Liver (tissue), 9 donors: Measurements from ENCODE around the gene EIF4G3. TPM values are rescaled to one million over a fixed set of nuclear protein-coding genes. Genes with fewer than 3 reads are reported as not detected.
A peak's percentile ranks its signal among the peaks of the same experiment; 100 is the strongest.
"Not testable (repeated sequence)": the region's sequence is repeated elsewhere in the genome, so short reads cannot be mapped to it uniquely, and the experiment has no call there.

Experiments used
- DNase-seq: peaks from one replicate; pipeline ENCODE4 v3.0.0-alpha.2; 2017; ENCODE audit warnings: low spot score
- H3K27ac ChIP-seq, 2 donors: one replicate each; pipeline ENCODE4 v1.7.0; 2013; ENCODE audit warnings: inconsistent platforms in 2 of 2, low read length in 2 of 2, control low read depth in 1 of 2, low read depth in 1 of 2, mild to moderate bottlenecking in 1 of 2
- H3K27me3 ChIP-seq, 4 donors: one replicate each; pipeline versions ENCODE4 v1.6.1 to v1.7.0; 2013; ENCODE audit warnings: low read length in 3 of 4, inconsistent platforms in 1 of 4, mild to moderate bottlenecking in 1 of 4, moderate library complexity in 1 of 4; ENCODE audit not compliant: control insufficient read depth in 4 of 4, insufficient read depth in 4 of 4
- H3K36me3 ChIP-seq, 4 donors: one replicate each; pipeline versions ENCODE4 v1.6.1 to v1.7.0; 2013; ENCODE audit warnings: low read length in 3 of 4, mild to moderate bottlenecking in 3 of 4, low read depth in 1 of 4, moderate library complexity in 1 of 4; ENCODE audit not compliant: control insufficient read depth in 4 of 4, insufficient read depth in 3 of 4
- H3K4me1 ChIP-seq, 4 donors: one replicate each; pipeline versions ENCODE4 v1.6.1 to v1.7.0; 2013; ENCODE audit warnings: low read length in 3 of 4, mild to moderate bottlenecking in 3 of 4, moderate library complexity in 1 of 4; ENCODE audit not compliant: control insufficient read depth in 4 of 4, insufficient read depth in 4 of 4
- H3K4me3 ChIP-seq, 3 donors: one replicate each; pipeline versions ENCODE4 v1.6.1 to v1.7.0; 2013; ENCODE audit warnings: low read length in 3 of 3, control low read depth in 1 of 3, low read depth in 1 of 3, mild to moderate bottlenecking in 1 of 3
- H3K9ac ChIP-seq, 2 donors: one replicate each; pipeline ENCODE4 v1.7.0; 2013; ENCODE audit warnings: low read length in 2 of 2, mild to moderate bottlenecking in 2 of 2, moderate library complexity in 2 of 2, control low read depth in 1 of 2, low read depth in 1 of 2
- H3K9me3 ChIP-seq, 4 donors: one replicate each; pipeline versions ENCODE4 v1.6.1 to v1.7.0; 2013; ENCODE audit warnings: low read length in 3 of 4; ENCODE audit not compliant: control insufficient read depth in 4 of 4
- ATF3 ChIP-seq: IDR thresholded peaks from 2 replicates; pipeline ENCODE4 v1.6.1; 2016; ENCODE audit warnings: antibody characterized with exemption
- CTCF ChIP-seq: fragments of 150-350 bp; IDR thresholded peaks from 2 replicates; pipeline ENCODE4 v1.5.1; 2017; ENCODE audit warnings: improper control_type of control experiment, low read depth, low read length; ENCODE audit not compliant: missing input control
- EGR1 ChIP-seq, 2 donors: IDR thresholded peaks; 2 replicates each; pipeline ENCODE4 v1.6.1; 2016 to 2018; ENCODE audit warnings: antibody characterized with exemption in 2 of 2, low read depth in 2 of 2
- FOXA1 ChIP-seq: IDR thresholded peaks from 2 replicates; pipeline ENCODE4 v1.6.1; 2016; ENCODE audit warnings: antibody characterized with exemption
- FOXA2 ChIP-seq: IDR thresholded peaks from 2 replicates; pipeline ENCODE4 v1.6.1; 2016; ENCODE audit warnings: antibody characterized with exemption
- GABPA ChIP-seq, 2 donors: IDR thresholded peaks in 1 of 2; conservative IDR thresholded peaks in 1 of 2; 2 replicates each; pipeline ENCODE4 v1.6.1; 2016; ENCODE audit warnings: antibody characterized with exemption in 2 of 2, mild to moderate bottlenecking in 1 of 2, moderate library complexity in 1 of 2
- HNF4A ChIP-seq, 2 donors: conservative IDR thresholded peaks; 2 replicates each; pipeline ENCODE4 v1.6.1; 2016; ENCODE audit warnings: antibody characterized with exemption in 2 of 2, mild to moderate bottlenecking in 2 of 2
- JUND ChIP-seq, 2 donors: IDR thresholded peaks; 2 replicates each; pipeline ENCODE4 v1.6.1; 2016; ENCODE audit warnings: antibody characterized with exemption in 2 of 2
- MAX ChIP-seq: IDR thresholded peaks from 2 replicates; pipeline ENCODE4 v1.6.1; 2016; ENCODE audit warnings: antibody characterized with exemption
- NR2F2 ChIP-seq: IDR thresholded peaks from 2 replicates; pipeline ENCODE4 v1.6.1; 2016; ENCODE audit warnings: antibody characterized with exemption
- RAD21 ChIP-seq, 2 donors: IDR thresholded peaks; 2 replicates each; pipeline ENCODE4 v1.6.1; 2016; ENCODE audit warnings: antibody characterized with exemption in 2 of 2, mild to moderate bottlenecking in 2 of 2
- REST ChIP-seq: IDR thresholded peaks from 2 replicates; pipeline ENCODE4 v1.6.1; 2016; ENCODE audit warnings: antibody characterized with exemption, mild to moderate bottlenecking
- RXRA ChIP-seq, 2 donors: IDR thresholded peaks; 2 replicates each; pipeline ENCODE4 v1.6.1; 2017 to 2018; ENCODE audit warnings: antibody characterized with exemption in 2 of 2, mild to moderate bottlenecking in 1 of 2
- TAF1 ChIP-seq: conservative IDR thresholded peaks from 2 replicates; pipeline ENCODE4 v1.6.1; 2016; ENCODE audit warnings: antibody characterized with exemption, mild to moderate bottlenecking
- YY1 ChIP-seq: IDR thresholded peaks from 2 replicates; pipeline ENCODE4 v1.6.1; 2016; ENCODE audit warnings: antibody characterized with exemption, mild to moderate bottlenecking
- ZBTB33 ChIP-seq: IDR thresholded peaks from 2 replicates; pipeline ENCODE4 v1.6.1; 2016; ENCODE audit warnings: antibody characterized with exemption
- WGBS: extraction: QIAGEN DNeasy Blood & Tissue Kit; methylation state at CpG from one replicate; pipeline ENCODE4 v1.1.7; 2013; 5-methylcytosine and 5-hydroxymethylcytosine counted together
- polyA plus RNA-seq, 2 donors: library from polyadenylated mRNA; stranded (reverse) in 1 of 2; unstranded in 1 of 2; fragments of 200-250 nt in 1 of 2; fragments of >200 nt in 1 of 2; fragmentation: Nextera tagmentation in 1 of 2; extraction: Ambion mirVana in 1 of 2; gene quantifications; one replicate each; pipeline versions ENCODE4 v1.2.1 to v1.2.3, GENCODE V29; 2013 to 2015
- total RNA-seq, 2 donors: library from RNA; depleted of rRNA; stranded (reverse); fragments of >200 nt; gene quantifications; one replicate each; pipeline ENCODE4 v1.2.3, GENCODE V29; 2014
- donor health status: healthy.
- donor health status: healthy.
- donor health status: healthy.
- donor health status: healthy.
- donor health status: healthy.

The EIF4G3 gene
- total and polyA plus RNA-seq, 4 donors: 7.6 to 22.8 (median 11.7) TPM

- Histone ChIP-seq H3K9me3 (no peaks in the 10 kb centered on the region), H3K27ac (no peak overlapping the region), H3K4me1 (no peaks in the 10 kb centered on the region), H3K4me3 (no peak overlapping the region), H3K36me3 (peaks cover 6 to 36% (median 15%) of the 10 kb centered on the region in 4 donors), H3K9ac (no peak overlapping the region), H3K27me3 (no peaks in the 10 kb centered on the region)
- WGBS: 86% methylated on average over 19 of the region's 19 CpGs
- peak; percentile 76 for DNase-seq
- peak; percentile 59 to 72 for TF ChIP-seq RAD21 (IDR thresholded peaks at IDR 0.05)
- TF ChIP-seq CTCF: peak; percentile 68
- TF ChIP-seq HNF4A (conservative IDR thresholded peaks at IDR 0.05): no peak
Measured at GRCh38 chr1:21216835-21217811, 40.4 kb upstream of the EIF4G3 start.

- Histone ChIP-seq H3K4me1 (no peaks in the 10 kb centered on the region), H3K9ac (no peak overlapping the region), H3K4me3 (no peak overlapping the region), H3K27me3 (no peaks in the 10 kb centered on the region), H3K9me3 (no peaks in the 10 kb centered on the region), H3K27ac (no peak overlapping the region), H3K36me3 (no peaks in the 10 kb centered on the region)
- 68% methylated on average over 3 of the region's 3 CpGs for WGBS
- DNase-seq: no peak
- TF ChIP-seq FOXA1 (no peak), JUND (IDR thresholded peaks at IDR 0.05) (no peak), HNF4A (conservative IDR thresholded peaks at IDR 0.05) (no peak), TAF1 (no peak), NR2F2 (no peak), RAD21 (IDR thresholded peaks at IDR 0.05) (no peak), RXRA (IDR thresholded peaks at IDR 0.05) (no peak), GABPA (IDR thresholded peaks at IDR 0.05 in 1 of 2, conservative IDR thresholded peaks at IDR 0.05 in 1 of 2) (no peak), YY1 (no peak), FOXA2 (no peak), ATF3 (no peak), MAX (no peak), REST (no peak), ZBTB33 (no peak), EGR1 (IDR thresholded peaks at IDR 0.05; ENCODE audit: low read depth in 2 of 2) (no peak)
Measured at GRCh38 chr1:21212126-21212525, 35.4 kb upstream of the EIF4G3 start.

GRCh38 chr1:21208137-21208700 lies 31.5 kb upstream of the EIF4G3 start:
- not testable (repeated sequence) for H3K27me3 ChIP-seq, H3K9me3 ChIP-seq, H3K36me3 ChIP-seq, H3K27ac ChIP-seq, H3K4me1 ChIP-seq, DNase-seq, H3K4me3 ChIP-seq, H3K9ac ChIP-seq
- WGBS: 86% methylated on average over 6 of the region's 6 CpGs
